Astrocyte (in vitro differentiated cells and primary cell): ENCODE measurements around the gene LIPC. TPM values are rescaled to one million over a fixed set of nuclear protein-coding genes. Genes with fewer than 3 reads are reported as not detected.
A peak's percentile ranks its signal among the peaks of the same experiment; 100 is the strongest.

Experiments used
- DNase-seq: peaks from one replicate; pipeline ENCODE4 v3.0.0-alpha.2; 2010; ENCODE audit warnings: low read depth
- FAIRE-seq: peaks from 2 replicates; lab custom pipeline; 2011; peaks lifted over from hg19 to GRCh38; lab: Jason Lieb, UNC
- H2AFZ ChIP-seq: 2 replicates; pipeline ENCODE4 v1.6.0; 2012; ENCODE audit warnings: low read depth, low read length, inconsistent platforms
- H3K27ac ChIP-seq: 2 replicates; pipeline ENCODE4 v1.5.1; 2011; ENCODE audit warnings: low read depth, low read length, inconsistent platforms
- H3K27me3 ChIP-seq: 2 replicates; pipeline ENCODE4 v1.6.0; 2011; ENCODE audit warnings: low read length, inconsistent platforms; ENCODE audit not compliant: insufficient read depth
- H3K36me3 ChIP-seq: 2 replicates; pipeline ENCODE4 v1.5.1; 2011; ENCODE audit warnings: low read length, inconsistent platforms; ENCODE audit not compliant: insufficient read depth
- H3K4me1 ChIP-seq: 2 replicates; pipeline ENCODE4 v1.5.1; 2011; ENCODE audit warnings: low read length, inconsistent platforms; ENCODE audit not compliant: insufficient read depth
- H3K4me2 ChIP-seq: 2 replicates; pipeline ENCODE4 v1.6.0; 2012; ENCODE audit warnings: low read length, inconsistent platforms
- H3K4me3 ChIP-seq: 2 replicates; pipeline ENCODE4 v1.5.1; 2011; ENCODE audit warnings: low read depth, mild to moderate bottlenecking, low read length, inconsistent platforms; ENCODE audit not compliant: insufficient read depth
- H3K79me2 ChIP-seq: 2 replicates; pipeline ENCODE4 v1.6.0; 2012; ENCODE audit warnings: mild to moderate bottlenecking, low read length, inconsistent platforms; ENCODE audit not compliant: insufficient read depth
- H3K9ac ChIP-seq: 2 replicates; pipeline ENCODE4 v1.6.0; 2012; ENCODE audit warnings: mild to moderate bottlenecking, low read length, inconsistent platforms
- H3K9me3 ChIP-seq: 2 replicates; pipeline ENCODE4 v1.5.1; 2012; ENCODE audit warnings: low read depth, mild to moderate bottlenecking, low read length, inconsistent platforms; ENCODE audit not compliant: insufficient read depth
- H4K20me1 ChIP-seq: 2 replicates; pipeline ENCODE4 v1.6.0; 2012; ENCODE audit warnings: low read length, inconsistent platforms; ENCODE audit not compliant: insufficient read depth
- H3K27ac Mint-ChIP-seq: one replicate; pipeline ENCODE4 v1.8.0; 2021; ENCODE audit warnings: mild to moderate bottlenecking, mixed read lengths; ENCODE audit not compliant: unreplicated experiment
- H3K27me3 Mint-ChIP-seq: one replicate; pipeline ENCODE4 v1.8.0; 2021; ENCODE audit warnings: low read depth, mixed read lengths; ENCODE audit not compliant: unreplicated experiment
- H3K36me3 Mint-ChIP-seq: one replicate; pipeline ENCODE4 v1.8.0; 2021; ENCODE audit warnings: low read depth, mixed read lengths; ENCODE audit not compliant: unreplicated experiment
- H3K4me1 Mint-ChIP-seq: one replicate; pipeline ENCODE4 v1.8.0; 2021; ENCODE audit warnings: low read depth, mixed read lengths; ENCODE audit not compliant: unreplicated experiment
- H3K4me3 Mint-ChIP-seq: one replicate; pipeline ENCODE4 v1.8.0; 2021; ENCODE audit warnings: mild to moderate bottlenecking, moderate library complexity, mixed read lengths; ENCODE audit not compliant: unreplicated experiment
- H3K9me3 Mint-ChIP-seq: one replicate; pipeline ENCODE4 v1.8.0; 2021; ENCODE audit warnings: mild to moderate bottlenecking, mixed read lengths; ENCODE audit not compliant: unreplicated experiment
- EZH2 ChIP-seq: IDR thresholded peaks from 2 replicates; pipeline ENCODE4 v1.6.1; 2012; ENCODE audit warnings: mild to moderate bottlenecking, low read length, inconsistent platforms; ENCODE audit not compliant: insufficient read depth
- total RNA-seq: library from RNA; stranded (reverse); gene quantifications from 2 replicates; pipeline ENCODE4 v1.2.1, GENCODE V29; 2021
- TF ChIP-seq, protein P1 (sequence below): IDR thresholded peaks from 2 replicates; pipeline ENCODE4 v1.5.1; 2011; ENCODE audit warnings: low read depth, mild to moderate bottlenecking, inconsistent platforms, low read length, moderate library complexity; ENCODE audit not compliant: insufficient read depth

LIPC gene
- total RNA-seq, 1 donor from 2014 or later, result not detected

DNA sequence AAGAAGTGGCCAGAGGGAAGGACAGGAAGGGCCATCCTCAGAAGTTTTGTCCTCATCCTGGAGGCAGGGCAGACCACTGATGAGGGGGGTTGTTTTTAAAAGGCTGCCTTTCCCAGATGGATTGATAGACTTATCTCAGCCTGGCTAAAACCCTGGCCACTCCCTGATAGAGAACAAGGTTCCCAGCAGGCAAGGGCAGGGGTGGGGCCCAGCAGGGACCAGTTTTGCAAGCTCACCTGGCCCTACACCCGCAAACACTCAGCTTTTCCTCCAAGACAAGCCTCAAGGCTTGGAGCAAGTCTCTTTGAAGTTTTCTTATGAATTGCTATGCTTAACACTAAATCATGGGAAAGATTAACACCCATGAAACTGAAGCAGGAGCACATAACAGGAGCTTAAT lies 9.1 kb downstream of the LIPC start:
- Mint-ChIP-seq H3K9me3 (peaks cover 5% of the 10 kb centered on the region), H3K27ac (peak overlapping the region; percentile 41), H3K4me1 (peaks cover 41% of the 10 kb centered on the region), H3K36me3 (no peaks in the 10 kb centered on the region), H3K27me3 (peaks cover 2% of the 10 kb centered on the region), H3K4me3 (no peak overlapping the region)
- H3K4me3 ChIP-seq, result no peak overlapping the region
- TF ChIP-seq, protein P1, sequence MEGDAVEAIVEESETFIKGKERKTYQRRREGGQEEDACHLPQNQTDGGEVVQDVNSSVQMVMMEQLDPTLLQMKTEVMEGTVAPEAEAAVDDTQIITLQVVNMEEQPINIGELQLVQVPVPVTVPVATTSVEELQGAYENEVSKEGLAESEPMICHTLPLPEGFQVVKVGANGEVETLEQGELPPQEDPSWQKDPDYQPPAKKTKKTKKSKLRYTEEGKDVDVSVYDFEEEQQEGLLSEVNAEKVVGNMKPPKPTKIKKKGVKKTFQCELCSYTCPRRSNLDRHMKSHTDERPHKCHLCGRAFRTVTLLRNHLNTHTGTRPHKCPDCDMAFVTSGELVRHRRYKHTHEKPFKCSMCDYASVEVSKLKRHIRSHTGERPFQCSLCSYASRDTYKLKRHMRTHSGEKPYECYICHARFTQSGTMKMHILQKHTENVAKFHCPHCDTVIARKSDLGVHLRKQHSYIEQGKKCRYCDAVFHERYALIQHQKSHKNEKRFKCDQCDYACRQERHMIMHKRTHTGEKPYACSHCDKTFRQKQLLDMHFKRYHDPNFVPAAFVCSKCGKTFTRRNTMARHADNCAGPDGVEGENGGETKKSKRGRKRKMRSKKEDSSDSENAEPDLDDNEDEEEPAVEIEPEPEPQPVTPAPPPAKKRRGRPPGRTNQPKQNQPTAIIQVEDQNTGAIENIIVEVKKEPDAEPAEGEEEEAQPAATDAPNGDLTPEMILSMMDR, result no peak
- no peak for TF ChIP-seq EZH2
- H3K4me2 ChIP-seq, result peak overlapping the region; percentile 47
- H3K4me1 ChIP-seq, result peaks cover 27% of the 10 kb centered on the region
- no peaks in the 10 kb centered on the region for H4K20me1 ChIP-seq
- no peak for DNase-seq
- peaks cover 3% of the 10 kb centered on the region for H3K27me3 ChIP-seq
- H3K9ac ChIP-seq, result no peak overlapping the region
- FAIRE-seq, result peak; percentile 17
- H3K9me3 ChIP-seq, result no peaks in the 10 kb centered on the region
- no peaks in the 10 kb centered on the region for H3K79me2 ChIP-seq
- H3K27ac ChIP-seq, result peak overlapping the region; percentile 42
- no peak overlapping the region for H2AFZ ChIP-seq
- H3K36me3 ChIP-seq, result no peaks in the 10 kb centered on the region

DNA sequence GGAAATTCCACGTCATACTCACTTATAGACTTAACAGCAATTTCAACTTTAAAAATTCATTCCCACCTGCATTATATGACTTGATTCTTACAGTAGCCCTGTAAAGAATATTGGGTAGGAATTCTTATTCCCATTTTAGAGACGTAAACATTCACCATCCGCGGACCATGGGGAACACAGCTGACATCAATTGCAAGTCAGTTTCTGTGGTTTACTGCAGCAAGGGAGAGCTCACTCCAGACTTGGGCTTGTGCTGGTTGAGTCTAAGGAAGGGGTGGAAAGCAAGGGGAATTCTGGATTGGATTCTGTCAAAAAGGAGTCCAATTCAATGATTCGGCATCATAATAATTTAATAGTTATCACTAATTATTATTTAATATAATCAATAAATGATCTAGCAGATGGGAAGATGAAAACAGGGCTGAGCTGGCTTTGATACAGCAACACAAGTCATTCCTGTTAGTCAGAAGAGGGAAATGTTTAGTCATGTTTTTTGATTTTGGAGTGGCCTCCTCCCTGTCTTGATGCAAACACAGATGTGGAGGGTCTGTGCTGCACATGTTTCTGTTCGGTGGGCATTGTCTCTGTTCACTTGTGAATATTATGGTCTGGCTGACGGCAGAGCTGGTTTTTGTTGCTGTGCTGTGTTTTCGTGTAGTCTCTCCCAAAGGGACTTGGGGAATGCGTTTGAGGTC lies 9.7 kb downstream of the LIPC start:
- H2AFZ ChIP-seq, result no peak overlapping the region
- peak overlapping the region; percentile 57 for H3K4me2 ChIP-seq
- H3K9ac ChIP-seq, result no peak overlapping the region
- Mint-ChIP-seq H3K36me3 (no peaks in the 10 kb centered on the region), H3K9me3 (peaks cover 5% of the 10 kb centered on the region), H3K4me3 (no peak overlapping the region), H3K27ac (no peak overlapping the region), H3K4me1 (peaks cover 41% of the 10 kb centered on the region), H3K27me3 (peaks cover 2% of the 10 kb centered on the region)
- H3K79me2 ChIP-seq, result no peaks in the 10 kb centered on the region
- DNase-seq, result peak; percentile 86
- peak overlapping the region; percentile 7 for H3K27ac ChIP-seq
- H3K4me3 ChIP-seq, result no peak overlapping the region
- peaks cover 6% of the 10 kb centered on the region for H3K27me3 ChIP-seq
- H4K20me1 ChIP-seq, result no peaks in the 10 kb centered on the region
- peaks cover 27% of the 10 kb centered on the region for H3K4me1 ChIP-seq
- H3K9me3 ChIP-seq, result no peaks in the 10 kb centered on the region
- no peaks in the 10 kb centered on the region for H3K36me3 ChIP-seq
- TF ChIP-seq EZH2, result no peak
- TF ChIP-seq, protein P1, result no peak
- no peak for FAIRE-seq

DNA sequence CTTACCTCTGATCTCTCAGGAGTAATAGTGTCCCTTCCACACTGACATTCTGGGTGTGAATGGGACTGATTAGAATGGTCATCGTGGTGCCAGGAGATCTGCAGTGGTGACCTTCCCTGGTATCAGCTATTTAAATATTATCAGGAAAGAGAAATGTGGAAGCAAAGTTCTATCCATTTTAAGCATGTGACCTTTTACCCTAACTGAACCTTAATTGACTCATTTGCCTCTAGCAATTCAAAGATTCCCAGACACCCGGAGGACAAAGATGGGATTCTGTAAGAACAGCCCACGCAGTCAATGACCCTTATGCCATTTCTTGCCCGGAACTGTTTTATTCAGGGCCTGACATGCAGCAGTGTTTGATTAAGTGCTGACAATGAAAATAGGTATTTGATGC lies 10.3 kb downstream of the LIPC start:
- Mint-ChIP-seq H3K4me1 (peaks cover 41% of the 10 kb centered on the region), H3K27me3 (peaks cover 1% of the 10 kb centered on the region), H3K36me3 (no peaks in the 10 kb centered on the region), H3K9me3 (peaks cover 5% of the 10 kb centered on the region), H3K4me3 (no peak overlapping the region), H3K27ac (no peak overlapping the region)
- Histone ChIP-seq H3K36me3 (no peaks in the 10 kb centered on the region), H4K20me1 (no peaks in the 10 kb centered on the region), H3K27ac (peak overlapping the region; percentile 7), H3K4me2 (peak overlapping the region; percentile 57), H3K4me3 (no peak overlapping the region), H3K27me3 (peaks cover 6% of the 10 kb centered on the region), H2AFZ (no peak overlapping the region), H3K9ac (no peak overlapping the region), H3K9me3 (no peaks in the 10 kb centered on the region), H3K4me1 (peaks cover 31% of the 10 kb centered on the region), H3K79me2 (no peaks in the 10 kb centered on the region)
- peak; percentile 34 for DNase-seq
- FAIRE-seq, result no peak
- TF ChIP-seq EZH2, result no peak
- TF ChIP-seq, protein P1, result no peak
